ENCODE data around the gene PTPRN2.
"Not testable (repeated sequence)": the region's sequence is repeated elsewhere in the genome, so short reads cannot be mapped to it uniquely, and the experiment has no call there.

PTPRN2 gene

DNA sequence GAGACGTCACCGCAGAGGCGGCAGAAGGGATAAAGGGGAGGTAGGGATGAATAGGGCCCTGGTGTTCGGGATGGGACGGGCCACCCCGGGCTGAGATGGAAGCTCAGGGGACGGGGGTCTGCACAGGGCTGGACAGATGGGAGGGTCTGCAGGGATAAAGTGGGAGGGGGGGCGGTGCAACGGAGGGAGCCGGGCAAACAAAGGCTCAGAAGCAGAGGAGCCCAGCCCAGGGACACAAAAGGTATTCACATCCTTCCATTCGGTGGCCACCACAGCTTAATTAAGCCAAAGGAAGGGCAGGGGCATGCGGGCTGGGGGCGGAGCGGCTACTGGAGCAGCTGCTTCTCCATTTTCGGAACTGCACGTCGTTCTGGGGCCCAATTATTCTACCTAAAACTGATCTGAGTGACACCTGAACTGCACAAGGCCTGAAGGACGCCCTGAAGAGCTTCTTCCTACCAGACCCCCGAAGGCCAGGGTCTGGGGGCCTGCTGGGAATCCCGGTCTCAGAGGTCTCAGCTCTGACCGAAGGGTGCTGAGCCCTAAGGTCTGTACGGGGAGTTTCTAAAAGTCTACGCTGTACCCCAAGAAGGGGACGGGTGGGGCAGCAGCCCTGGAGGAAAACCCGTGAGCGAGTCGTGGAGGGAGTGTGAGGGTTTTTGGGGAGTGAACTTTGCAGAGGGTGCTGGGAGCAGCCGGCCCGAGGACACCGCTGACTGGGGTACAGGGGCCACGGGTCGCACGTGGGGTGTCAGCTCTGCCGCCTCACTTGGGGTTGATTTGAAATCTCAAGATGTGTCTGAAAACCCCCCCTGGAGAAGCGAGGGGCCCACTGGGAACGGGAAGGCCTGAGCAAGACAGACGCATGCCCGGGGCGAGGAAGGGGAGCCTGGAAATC is 916.0 kb downstream of the PTPRN2 start:
- in situ Hi-C loops (cut with HindIII; ENCODE audit: low pct_unique_long_range_greater_than_20kb, low sequenced_read_pairs), result no loop called here
- no peak for DNase-seq (ENCODE audit: low read depth in 1 of 2, low spot score in 1 of 2)
- TF ChIP-seq JUND (IDR thresholded peaks at IDR 0.05; ENCODE audit: low read depth), result no peak

DNA sequence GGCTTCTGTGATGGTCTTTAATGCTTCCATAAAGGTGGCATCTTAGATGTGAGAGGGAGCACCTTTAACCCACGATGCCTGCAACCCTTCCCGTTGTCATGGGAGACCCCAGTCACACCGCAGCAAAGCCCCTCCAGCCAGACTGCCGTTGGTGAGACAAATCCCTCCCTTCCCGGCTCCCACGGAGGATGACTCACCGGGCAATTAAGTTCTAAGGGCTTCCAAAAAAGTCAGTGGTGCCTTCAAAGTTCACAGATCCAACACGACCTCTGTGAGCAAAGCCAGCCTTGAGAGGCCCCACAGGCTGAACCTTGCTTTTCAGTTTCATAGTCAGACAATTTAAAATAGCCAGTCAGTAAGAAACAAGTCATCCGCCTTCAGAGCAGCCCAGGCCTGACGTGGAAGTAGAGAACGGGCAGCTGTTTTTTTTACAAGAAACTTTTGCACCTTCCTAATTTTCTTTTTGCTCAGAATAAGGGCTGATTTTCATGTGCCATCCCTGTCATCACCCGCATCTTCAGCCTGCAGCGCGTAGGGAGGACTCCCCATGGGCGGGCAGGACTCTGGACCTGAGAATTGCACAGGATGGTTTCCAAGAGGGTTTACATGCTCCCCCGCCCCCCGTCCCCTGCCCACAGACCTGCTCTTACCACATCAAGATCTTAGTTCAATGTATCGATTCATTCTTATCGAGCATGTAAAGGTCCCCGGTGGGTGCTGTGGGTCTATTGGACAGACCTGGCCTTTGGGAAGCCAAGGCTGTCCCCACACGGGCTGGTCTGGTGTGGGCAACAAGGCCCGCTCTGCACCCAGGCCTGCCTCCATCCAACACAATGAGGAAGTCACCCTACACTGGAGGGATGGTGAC is 916.9 kb downstream of the PTPRN2 start:
- TF ChIP-seq JUND (IDR thresholded peaks at IDR 0.05; ENCODE audit: low read depth), result no peak
- DNase-seq (ENCODE audit: low read depth in 1 of 2, low spot score in 1 of 2), result no peak
- in situ Hi-C loops (cut with HindIII; ENCODE audit: low pct_unique_long_range_greater_than_20kb, low sequenced_read_pairs), result no loop called here

DNA sequence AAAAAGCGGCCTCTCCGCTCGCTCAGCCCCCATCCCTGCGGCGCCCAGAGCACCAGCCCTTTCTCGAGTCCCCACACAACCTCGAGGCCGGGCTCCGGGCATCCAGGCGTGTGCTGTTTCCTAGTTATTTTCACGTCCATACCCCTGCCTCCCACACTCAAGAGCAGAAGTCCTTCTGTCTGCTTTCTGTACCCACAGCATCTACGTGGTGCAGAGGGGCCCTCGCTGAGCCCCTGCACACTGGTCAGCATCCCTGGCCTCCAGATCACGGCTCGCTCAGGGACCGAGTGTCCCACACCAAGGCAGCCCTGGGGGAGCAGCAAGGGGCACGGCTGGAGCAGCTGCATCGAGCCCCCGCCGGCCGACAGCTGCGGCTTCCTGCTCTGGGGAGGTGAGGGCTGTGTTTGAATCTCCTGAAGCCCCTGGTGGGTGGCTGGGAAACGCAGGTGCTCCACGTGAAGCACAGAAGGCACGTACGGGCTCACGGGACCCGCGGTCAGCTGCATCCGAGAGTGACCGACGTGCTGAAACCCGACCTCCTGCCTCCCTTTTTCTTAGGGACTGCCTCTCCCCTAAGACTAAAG is 917.8 kb downstream of the PTPRN2 start:
- in situ Hi-C loops (cut with HindIII; ENCODE audit: low pct_unique_long_range_greater_than_20kb, low sequenced_read_pairs), result no loop called here
- DNase-seq (ENCODE audit: low read depth in 1 of 2, low spot score in 1 of 2), result no peak
- TF ChIP-seq JUND (IDR thresholded peaks at IDR 0.05; ENCODE audit: low read depth), result no peak

DNA sequence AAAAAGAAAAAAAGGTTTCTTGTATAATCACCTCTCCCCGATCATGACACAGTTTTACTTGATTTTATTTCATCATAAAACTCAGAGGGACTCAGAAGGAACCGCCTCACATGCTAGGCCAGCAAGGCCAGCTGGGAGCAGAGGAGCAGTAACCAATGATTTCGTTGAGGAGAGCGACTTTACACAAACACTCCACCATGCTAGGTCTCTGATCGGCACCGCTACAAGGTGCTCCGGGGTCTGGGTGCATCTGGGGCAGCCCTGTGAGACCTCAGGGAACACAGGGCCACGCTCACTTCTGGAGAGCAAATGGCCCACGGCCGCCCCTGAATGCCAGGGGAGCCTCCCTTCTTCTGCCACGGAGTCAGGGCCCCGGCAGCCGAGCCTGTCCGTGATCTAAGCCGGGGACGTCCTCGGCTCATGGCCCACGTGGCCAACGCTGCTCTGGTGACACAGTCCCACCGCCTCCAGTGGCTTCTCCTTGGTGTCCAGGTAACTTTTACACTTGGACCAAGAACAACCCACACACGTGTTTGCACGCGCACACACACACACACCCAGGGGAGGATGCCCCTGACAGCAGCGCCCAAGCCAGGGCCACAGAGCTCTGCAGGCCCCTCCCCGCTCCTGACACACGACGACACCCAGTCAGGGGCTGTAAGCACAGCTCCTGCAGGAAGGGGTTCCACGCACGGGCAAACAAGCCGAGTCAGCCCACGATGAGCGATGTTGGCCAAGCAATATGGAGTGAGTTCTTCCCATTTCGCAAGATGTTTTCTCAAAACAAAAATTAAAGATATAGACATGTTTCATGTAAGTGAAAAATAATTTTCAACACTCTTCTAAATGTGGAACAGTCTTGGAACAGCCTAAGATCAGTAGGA is 918.5 kb downstream of the PTPRN2 start:
- no peak for TF ChIP-seq JUND (IDR thresholded peaks at IDR 0.05; ENCODE audit: low read depth)
- in situ Hi-C loops (cut with HindIII; ENCODE audit: low pct_unique_long_range_greater_than_20kb, low sequenced_read_pairs), result no loop called here
- no peak for DNase-seq (ENCODE audit: low read depth in 1 of 2, low spot score in 1 of 2)

DNA sequence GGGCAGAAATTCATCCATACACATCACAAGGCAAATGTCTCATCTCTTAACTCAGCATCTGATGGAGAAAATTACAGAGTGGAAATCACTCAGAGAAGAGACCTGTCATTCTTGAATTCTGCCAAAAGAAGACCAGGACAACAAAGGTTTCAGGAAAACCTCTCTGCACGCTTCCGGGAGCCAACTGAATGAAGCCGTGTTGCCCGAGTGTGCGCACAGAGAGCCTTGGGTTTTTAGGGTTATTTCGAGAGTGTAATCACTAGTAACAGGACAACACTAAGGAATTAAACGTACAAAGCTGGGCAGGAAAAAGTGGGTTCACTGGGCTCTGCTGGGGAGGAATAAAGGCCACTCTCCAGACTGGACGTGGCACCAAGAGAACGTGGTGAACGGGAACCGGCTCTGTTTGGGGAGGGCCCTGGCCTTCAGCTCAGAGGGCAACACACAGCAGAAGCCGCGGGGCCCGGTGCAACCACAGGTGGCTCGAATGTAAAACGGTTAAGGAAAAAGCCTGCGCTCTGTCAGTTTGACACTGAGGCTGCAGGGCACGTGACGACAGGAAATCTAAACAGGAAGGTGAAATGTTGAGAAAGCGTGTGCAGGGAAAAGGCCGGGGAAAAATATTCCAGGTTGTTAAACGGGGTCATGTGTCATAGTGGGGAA is 919.3 kb downstream of the PTPRN2 start:
- in situ Hi-C loops (cut with HindIII; ENCODE audit: low pct_unique_long_range_greater_than_20kb, low sequenced_read_pairs), result no loop called here
- no peak for TF ChIP-seq JUND (IDR thresholded peaks at IDR 0.05; ENCODE audit: low read depth)
- no peak for DNase-seq (ENCODE audit: low read depth in 1 of 2, low spot score in 1 of 2)

DNA sequence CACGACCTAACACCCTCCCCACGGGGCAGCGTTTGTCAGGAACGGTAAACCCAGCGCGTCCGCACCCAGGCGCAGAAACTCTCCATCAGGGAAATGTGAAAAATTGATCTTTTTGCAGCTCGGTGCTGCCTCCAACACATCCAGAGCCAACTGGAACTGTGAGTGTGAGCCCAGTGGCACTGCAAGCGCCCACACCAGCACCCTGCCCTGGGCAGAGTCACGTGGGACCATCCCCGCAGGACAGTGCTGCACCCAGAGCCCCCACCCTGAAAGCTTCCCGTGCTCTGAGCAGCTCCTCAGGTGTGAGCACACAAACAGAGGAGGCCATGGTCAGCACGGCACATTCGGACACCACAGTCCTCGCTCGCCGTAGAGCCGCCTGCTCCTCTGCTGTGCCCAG is 919.9 kb downstream of the PTPRN2 start:
- DNase-seq (ENCODE audit: low read depth in 1 of 2, low spot score in 1 of 2), result no peak
- no peak for TF ChIP-seq JUND (IDR thresholded peaks at IDR 0.05; ENCODE audit: low read depth)
- in situ Hi-C loops (cut with HindIII; ENCODE audit: low pct_unique_long_range_greater_than_20kb, low sequenced_read_pairs), result no loop called here

DNA sequence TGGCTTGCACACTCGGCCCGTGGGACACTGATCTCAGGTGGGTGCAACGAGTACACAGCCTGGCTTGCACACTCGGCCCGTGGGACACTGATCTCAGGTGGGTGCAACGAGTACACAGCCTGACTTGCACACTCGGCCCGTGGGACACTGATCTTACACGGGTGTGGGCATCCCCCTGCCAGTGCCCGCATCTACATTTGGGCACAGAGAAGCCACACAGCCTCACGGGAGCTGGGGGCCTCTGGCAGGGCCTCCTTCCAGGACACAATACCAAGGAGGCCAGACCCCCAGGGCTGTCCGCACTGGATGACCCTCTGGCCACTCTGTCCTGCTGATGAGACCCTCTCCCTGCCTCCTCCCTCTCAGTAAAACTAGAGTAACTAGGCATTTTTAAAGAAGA is 920.4 kb downstream of the PTPRN2 start:
- in situ Hi-C loops (cut with HindIII; ENCODE audit: low pct_unique_long_range_greater_than_20kb, low sequenced_read_pairs), result no loop called here
- DNase-seq (ENCODE audit: low read depth in 1 of 2, low spot score in 1 of 2), result no peak
- TF ChIP-seq JUND (IDR thresholded peaks at IDR 0.05; ENCODE audit: low read depth), result no peak

DNA sequence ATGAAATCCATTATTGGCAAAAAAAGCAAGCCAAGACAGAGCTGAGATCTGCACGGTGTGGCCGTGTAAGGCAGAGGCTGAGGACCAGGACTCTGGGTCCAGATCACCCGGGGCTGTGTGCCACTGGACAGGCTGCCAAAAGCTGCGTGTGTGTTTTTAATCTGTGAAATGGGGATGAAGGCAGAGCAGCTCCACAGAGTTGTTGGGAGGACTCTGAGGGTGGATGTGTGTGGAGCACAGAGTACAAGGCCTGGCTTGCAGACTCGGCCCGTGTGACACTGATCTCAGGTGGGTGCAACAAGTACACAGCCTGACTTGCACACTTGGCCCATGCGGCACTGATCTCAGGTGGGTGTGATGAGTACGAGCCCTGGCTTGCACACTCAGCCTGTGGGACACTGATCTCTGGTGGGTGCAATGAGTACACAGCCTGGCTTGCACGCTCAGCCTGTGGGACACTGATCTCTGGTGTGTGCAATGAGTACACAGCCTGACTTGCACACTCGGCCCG is 921.0 kb downstream of the PTPRN2 start:
- in situ Hi-C loops (cut with HindIII; ENCODE audit: low pct_unique_long_range_greater_than_20kb, low sequenced_read_pairs), result no loop called here
- no peak for DNase-seq (ENCODE audit: low read depth in 1 of 2, low spot score in 1 of 2)
- TF ChIP-seq JUND (IDR thresholded peaks at IDR 0.05; ENCODE audit: low read depth), result no peak

DNA sequence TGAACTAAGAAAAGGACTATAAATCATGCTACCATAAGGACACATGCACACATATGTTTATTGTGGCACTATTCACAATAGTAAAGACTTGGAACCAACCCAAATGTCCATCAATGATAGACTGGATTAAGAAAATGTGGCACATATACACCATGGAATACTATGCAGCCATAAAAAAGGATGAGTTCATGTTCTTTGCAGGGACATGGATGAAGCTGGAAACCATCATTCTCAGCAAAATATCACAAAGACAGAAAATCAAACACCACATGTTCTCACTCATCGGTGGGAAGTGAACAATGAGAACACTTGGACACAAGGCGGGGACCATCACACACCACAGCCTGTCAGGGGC is 922.0 kb downstream of the PTPRN2 start:
- DNase-seq (ENCODE audit: low read depth in 1 of 2, low spot score in 1 of 2); in situ Hi-C loops (cut with HindIII; ENCODE audit: low pct_unique_long_range_greater_than_20kb, low sequenced_read_pairs): not testable (repeated sequence)

DNA sequence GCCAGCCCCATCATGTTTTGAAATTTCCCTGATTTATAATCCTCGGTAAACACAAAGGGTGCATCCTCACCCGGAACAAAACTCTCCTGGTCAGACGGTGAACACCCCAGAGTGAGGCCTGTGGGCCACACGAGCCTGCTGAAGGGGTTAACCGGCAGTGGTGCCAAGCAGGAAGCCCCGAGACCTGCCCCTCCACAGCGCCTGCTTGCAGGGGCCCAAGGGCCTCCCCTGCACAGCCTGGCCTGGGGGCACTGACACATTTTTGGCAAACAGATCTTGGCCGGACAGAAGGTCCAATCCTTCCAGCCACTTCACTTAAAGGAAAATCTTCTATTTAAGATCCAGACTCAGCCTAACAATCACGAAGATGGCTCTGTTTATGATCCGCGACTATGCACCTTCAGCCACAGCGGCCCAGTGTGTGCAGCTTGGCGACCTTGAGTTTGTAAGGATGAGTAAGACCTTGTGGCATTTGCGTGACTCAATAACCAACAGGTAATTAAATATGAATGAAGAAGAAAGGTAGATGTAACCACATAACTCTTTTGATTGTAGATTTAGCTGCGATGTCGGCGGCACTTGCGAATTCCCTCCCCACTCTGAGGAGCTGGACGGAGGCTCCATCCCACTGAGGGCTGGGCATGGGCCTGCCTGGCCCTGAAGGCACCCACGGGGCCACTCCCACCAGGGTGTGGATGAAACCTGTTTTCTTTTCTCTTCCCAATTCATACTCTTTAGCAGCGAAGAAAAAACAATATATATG is 922.6 kb downstream of the PTPRN2 start:
- no peak for TF ChIP-seq JUND (IDR thresholded peaks at IDR 0.05; ENCODE audit: low read depth)
- in situ Hi-C loops (cut with HindIII; ENCODE audit: low pct_unique_long_range_greater_than_20kb, low sequenced_read_pairs), result no loop called here
- no peak for DNase-seq (ENCODE audit: low read depth in 1 of 2, low spot score in 1 of 2)

DNA sequence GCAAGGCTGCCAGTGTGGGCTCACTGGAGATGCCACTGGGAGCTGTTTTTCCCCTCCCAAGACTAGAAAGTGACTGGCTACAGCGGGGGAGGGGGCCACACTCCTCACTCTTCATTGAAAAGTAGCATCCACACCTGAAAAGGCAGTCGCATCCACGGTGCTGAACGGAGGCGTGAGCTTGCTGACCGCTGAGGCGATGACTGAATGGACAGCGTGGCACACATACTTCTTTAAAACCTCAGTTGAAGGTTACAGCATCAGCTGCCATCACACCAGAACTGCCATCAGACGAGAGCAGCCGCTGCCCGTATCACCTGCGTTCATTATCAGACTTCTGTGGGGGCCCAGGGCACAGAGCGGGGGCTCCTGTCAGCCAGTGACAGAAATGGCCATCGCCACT is 923.6 kb downstream of the PTPRN2 start:
- TF ChIP-seq JUND (IDR thresholded peaks at IDR 0.05; ENCODE audit: low read depth), result no peak
- DNase-seq (ENCODE audit: low read depth in 1 of 2, low spot score in 1 of 2), result no peak
- in situ Hi-C loops (cut with HindIII; ENCODE audit: low pct_unique_long_range_greater_than_20kb, low sequenced_read_pairs), result no loop called here

Measured in T47D (cell line).